ENCODE results near the gene OR2L5.

DNA sequence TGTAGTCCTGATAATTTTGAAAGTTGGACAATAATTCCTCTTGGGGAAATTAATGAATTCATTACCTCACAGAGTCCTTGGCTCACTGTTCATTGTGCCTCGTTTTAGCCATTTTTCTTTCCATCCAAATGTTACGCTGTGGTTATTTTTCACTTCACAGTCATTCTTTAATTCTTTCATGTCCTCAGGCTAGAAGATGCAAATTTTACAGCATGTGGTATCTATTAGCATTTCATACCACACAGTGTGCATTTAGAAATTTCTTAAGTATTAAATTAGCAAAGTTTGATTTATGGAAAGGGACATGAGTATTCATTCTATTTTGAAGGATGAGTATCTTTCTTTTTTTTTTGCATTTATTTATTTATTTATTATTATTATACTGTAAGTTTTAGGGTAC lies 51.6 kb downstream of the OR2L5 start:
- TF ChIP-seq POLR2A (IDR thresholded peaks at IDR 0.05; ENCODE audit: low read length), result no peak
- TF ChIP-seq GATA1 (IDR thresholded peaks at IDR 0.05; ENCODE audit: low read depth, low read length), result no peak

Data from erythroblast (primary cell).